GM21381 (cell line): ENCODE results near the gene MTIF2.
"Not testable (repeated sequence)": the region's sequence is repeated elsewhere in the genome, so short reads cannot be mapped to it uniquely, and the experiment has no call there.

Experiments used
- ATAC-seq: cut with Tn5 transposase; IDR thresholded peaks from one replicate; pipeline ENCODE4 v1.9.1; 2021; ENCODE audit warnings: mild to moderate bottlenecking, moderate library complexity; ENCODE audit not compliant: unreplicated experiment

MTIF2 gene, protein sequence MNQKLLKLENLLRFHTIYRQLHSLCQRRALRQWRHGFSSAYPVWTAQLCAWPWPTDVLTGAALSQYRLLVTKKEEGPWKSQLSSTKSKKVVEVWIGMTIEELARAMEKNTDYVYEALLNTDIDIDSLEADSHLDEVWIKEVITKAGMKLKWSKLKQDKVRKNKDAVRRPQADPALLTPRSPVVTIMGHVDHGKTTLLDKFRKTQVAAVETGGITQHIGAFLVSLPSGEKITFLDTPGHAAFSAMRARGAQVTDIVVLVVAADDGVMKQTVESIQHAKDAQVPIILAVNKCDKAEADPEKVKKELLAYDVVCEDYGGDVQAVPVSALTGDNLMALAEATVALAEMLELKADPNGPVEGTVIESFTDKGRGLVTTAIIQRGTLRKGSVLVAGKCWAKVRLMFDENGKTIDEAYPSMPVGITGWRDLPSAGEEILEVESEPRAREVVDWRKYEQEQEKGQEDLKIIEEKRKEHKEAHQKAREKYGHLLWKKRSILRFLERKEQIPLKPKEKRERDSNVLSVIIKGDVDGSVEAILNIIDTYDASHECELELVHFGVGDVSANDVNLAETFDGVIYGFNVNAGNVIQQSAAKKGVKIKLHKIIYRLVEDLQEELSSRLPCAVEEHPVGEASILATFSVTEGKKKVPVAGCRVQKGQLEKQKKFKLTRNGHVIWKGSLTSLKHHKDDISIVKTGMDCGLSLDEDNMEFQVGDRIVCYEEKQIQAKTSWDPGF

DNA sequence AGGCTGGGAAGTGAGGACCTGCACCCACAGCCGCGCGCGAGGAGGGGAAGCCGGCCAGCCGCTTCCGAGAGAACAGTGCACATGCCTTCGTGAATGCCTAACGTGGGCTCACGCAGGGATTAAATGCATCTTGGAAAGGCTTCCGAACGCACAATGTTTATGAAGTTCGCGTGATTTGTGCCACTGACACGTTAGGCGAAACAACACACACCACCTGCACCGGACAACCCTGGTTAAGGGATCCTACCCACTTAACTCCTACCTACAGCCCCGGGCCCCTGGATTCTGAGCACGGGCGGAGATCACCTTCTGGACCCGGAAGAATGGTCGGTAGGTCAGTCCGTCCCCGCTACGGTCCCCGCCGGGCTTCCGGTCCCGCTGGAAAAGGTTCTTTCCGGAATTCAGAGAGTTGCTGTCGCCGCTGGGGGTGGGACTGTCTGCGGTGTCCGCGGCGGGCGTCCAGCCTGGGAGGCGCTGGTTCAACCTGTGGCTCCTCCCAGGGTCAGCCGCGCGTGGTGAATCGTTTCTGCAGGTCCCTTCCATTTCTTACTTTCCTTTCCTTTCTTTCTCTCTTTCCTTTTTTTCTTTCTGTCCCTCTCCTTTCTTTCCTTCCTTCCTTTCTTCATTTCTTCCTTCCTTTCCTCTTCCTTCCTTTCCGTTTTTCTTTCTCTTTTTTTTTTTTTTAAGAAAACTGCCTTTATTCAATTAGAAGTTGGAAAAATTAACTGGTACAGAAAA is at the start of gene MTIF2:
MTIF2 (minus strand) TSS at position 325 of the 738 bp plus-strand sequence. CDS start 5,373 bp downstream, outside the sequence.
- peak; percentile 99 for ATAC-seq

DNA sequence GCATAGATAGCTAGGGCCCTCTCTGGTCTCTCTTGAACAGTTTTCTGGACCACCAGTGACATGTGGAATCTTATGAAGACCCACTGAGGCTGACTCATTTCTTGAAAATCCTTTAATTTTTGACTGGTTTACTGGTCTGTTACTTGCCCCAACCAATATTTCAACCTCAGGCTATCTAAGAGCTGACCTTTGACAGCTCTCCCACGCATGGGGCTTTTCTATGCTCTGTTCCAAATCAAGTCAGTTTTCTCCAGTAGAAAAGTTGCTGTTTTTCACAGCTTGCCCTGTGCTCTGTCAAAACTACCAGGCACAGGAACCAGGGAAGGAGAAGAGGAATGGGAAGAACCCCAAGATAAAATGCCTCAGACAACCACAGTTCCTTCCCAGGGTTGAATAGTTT is 46.0 kb upstream of the MTIF2 start:
- no peak for ATAC-seq

DNA sequence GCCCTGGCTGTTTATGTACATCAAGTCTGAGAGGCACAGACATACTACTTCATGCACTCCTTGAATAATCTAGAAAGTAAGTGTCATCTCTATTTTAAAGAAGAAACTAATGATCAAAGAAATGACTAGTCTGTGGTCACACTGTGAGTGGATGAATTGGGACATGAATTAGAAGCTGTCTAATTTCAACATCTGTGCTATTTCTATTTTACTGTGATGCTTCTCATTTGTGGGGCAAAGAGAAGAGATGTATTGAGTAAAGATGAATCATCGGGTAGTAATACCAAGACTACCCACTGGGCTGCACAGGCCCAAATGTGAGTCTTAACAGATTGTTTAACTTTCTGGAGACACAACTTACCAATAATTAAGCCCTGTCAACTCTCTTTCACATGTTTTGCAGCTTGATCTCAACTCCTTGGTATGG is 42.4 kb upstream of the MTIF2 start:
- ATAC-seq, result peak; percentile 94

DNA sequence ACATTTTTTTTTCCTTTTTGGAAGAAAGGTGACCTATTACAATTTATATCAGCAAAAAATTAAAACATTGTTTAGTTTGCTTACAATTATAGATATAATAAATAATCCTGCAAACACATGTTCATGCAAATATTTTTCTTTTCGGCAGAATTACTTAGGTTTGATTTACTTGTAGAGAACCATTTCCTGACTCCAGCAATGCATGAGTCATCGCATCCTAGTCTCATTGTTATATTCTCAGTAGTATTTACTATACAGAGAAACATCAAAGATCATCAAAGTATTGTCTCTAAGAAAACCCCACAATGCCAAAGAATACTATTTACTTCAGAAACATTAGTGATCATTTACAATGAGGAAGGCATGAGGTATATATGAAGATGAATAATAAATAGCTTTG is 40.4 kb upstream of the MTIF2 start:
- ATAC-seq, result no peak

DNA sequence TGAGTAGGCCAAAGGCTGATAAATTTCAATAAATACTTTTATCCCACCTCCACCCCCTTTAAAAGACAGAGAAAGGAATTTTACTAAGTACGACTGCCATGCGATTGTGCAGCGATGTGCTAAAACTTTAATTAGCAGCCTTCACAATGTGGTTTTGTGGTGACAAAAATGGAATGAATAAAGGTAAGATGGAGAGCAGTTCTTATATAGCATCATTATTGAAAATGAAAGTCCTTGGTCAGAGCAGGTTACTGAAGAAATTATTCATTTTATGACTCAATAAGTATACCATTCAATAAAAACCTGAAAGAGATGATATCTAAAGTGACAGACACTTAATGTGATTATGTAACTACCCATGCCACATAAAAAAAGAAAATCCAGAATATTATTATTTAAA is 33.2 kb upstream of the MTIF2 start:
- ATAC-seq, result peak; percentile 90

DNA sequence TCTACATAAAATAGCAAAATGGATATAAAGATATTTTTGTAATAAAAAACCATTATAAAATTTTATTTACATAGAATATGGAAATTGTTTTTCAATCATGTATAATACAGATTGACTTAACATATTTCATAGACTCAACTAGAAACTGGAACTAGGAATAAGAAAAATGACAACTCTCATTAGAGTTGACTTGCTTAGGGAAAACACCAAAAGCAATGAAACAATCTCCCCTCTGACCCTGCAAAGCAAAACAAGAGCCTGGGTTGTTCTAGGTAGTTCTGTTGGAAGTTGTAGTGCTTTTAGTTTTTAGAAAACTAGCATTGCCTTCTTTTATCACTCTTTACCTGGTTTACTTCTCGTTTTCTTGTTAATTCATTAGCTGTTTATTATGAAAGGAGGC is 32.2 kb upstream of the MTIF2 start:
- ATAC-seq, result no peak

DNA sequence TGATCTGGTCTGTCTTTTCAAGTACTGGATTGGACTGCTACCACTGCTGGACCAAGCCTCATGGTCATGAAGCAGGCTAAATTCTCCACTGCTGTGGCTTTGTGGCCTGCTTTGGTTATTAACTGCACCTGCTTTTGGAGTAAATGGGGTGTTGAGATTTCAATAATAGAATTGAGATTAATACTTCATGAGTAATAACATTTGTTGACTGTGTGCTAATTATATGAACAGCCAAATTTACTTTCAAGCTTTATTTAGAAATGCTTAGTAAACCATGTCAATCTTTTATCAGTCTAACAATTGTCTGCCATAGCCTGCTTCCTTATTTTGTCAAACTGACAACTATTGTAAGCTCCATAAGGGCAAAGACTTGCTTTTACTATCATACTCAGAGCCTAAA is 27.4 kb upstream of the MTIF2 start:
- peak; percentile 42 for ATAC-seq

DNA sequence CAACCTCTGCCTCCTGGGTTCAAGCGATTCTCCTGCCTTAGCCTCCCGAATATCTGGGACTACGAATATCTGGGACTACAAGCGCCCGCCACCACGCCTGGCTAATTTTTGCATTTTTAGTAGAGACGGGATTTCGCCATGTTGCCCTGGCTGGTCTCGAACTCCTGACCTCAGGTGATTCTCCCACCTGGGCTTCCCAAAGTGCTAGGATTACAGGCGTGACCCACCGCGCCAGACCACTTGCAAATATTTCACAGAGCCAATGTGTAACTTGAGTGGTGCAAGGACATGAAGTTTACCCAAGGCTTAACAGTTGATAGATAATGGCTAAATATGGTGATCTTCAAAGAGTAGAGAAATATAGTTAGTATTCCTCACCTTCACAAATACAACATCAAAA is 14.1 kb upstream of the MTIF2 start:
- ATAC-seq, result no peak

DNA sequence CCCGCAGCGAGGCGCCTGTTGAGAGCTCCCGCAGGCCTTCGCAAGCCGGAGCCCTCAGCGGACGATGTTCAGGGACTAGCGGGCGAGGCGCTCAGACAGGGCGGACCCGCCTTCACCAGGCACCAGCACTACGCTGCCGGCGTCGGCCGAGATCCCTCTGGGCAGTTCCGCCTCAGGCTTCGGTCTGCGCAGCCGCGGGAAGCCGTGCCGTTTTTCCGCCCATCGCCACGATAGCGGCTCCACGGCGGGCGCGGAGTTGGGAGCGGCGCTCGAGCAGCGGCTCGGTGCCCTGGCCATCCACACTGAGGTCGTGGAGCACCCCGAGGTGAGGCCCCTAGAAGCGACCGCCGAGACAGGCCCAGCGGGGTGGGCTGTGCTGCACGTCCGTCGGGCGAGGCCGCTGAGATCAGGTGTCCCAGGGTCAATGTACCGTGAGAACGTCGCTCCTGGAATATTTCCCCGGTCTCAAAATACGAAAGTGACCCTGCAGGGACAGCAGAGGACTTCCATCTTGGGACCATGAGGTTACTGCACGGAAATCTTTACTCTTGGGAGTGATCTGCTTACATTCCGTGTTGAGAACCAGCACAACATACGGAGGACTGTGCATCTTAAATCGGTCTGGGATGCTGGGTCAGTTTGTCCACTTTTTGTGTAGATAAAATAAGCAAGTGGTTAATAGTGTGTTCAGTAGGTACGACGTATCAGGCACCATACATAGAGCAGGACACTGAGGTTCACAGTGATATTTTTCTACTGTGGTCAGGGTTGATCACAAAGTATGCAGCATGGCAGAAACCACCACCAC is 13.3 kb upstream of the MTIF2 start:
- ATAC-seq, result peak; percentile 99

DNA sequence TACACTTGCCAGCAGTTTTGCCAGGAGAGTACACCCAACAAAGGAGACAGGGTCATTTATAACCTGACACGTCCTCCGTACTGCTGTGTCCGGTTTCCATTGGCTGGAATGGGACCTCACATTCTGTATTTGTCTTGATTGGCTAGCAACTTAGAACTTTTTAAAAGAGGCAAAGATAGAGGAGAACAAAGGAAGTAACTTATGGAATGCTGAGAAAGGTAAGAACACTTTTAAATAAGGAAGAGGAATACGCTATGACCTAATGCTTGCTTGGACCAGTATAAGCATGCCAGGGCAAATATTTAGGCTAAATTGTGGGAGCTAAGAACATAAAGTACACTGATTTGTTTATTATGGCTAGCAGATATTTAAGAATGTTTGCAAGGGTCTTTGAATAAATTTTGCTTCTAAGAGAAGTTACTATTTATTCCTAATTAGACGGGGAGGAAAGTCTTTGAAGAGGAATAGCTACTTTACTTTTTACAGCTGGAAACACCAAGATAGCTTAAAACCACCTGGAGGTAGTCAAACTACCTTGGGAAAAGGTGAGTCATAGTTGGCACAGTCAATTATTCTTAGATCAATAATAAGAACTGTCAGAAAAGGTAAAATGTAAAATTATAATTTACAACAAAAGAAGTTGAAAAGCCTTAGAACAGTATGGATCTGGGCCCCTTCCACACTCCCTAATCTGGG is 12.0 kb upstream of the MTIF2 start:
- not testable (repeated sequence) for ATAC-seq

DNA sequence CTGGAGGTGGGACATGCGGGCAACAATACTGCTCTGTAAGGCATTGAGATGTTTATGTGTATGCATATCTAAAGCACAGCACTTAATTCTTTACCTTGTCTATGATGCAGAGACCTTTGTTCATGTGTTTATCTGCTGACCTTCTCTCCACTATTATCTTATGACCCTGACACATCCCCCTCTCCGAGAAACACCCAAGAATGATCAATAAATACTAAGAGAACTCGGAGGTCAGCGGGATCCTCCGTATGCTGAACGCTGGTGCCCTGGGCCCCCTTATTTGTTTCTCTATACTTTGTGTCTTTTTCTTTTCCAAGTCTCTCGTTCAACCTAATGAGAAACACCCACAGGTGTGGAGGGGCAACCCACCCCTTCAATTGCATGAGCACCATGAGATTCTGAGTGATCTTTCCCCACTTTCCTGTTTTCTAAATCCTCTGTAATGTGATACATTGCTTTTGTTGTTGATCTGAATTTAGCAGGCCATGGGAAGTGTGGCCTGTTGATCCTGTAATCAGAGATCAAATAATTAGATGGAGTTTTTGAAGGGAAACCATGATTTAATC is 10.9 kb upstream of the MTIF2 start:
- not testable (repeated sequence) for ATAC-seq

DNA sequence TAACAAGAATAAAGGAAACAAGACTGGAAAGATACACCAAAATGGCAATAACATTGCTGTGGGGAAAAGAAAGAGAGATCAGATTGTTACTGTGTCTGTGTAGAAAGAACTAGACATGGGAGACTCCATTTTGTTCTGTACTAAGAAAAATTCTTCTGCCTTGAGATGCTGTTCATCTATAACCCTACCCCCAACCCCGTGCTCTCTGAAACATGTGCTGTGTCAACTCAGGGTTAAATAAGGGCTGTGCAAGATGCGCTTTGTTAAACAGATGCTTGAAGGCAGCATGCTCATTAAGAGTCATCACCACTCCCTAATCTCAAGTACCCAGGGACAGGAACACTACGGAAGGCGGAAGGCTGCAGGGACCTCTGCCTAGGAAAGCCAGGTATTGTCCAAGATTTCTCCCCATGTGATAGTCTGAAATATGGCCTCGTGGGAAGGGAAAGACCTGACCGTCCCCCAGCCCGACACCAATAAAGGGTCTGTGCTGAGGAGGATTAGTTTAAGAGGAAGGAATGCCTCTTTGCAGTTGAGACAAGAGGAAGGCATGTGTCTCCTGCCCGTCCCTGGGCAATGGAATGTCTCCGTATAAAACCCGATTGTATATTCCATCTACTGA is 10.3 kb upstream of the MTIF2 start:
- not testable (repeated sequence) for ATAC-seq

DNA sequence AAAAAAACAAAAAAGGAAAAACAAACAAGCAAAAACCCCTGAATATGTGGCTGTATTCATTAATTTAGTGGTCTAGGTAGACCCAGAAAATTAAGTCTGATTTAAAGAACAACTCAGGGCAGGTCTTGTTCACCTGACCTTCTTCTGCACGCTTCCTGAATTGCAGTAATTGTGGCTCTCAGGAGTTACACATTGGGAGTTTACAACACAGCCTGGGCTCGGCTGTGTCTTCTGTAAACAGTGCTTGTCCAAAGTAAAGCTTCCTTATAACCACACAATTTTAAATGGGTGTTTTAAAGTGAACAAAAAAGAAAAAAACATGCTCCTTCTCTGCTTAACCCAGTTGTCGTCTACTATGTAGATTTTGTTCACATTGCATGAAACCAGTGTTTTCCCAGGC is 8.3 kb upstream of the MTIF2 start:
- ATAC-seq, result no peak

DNA sequence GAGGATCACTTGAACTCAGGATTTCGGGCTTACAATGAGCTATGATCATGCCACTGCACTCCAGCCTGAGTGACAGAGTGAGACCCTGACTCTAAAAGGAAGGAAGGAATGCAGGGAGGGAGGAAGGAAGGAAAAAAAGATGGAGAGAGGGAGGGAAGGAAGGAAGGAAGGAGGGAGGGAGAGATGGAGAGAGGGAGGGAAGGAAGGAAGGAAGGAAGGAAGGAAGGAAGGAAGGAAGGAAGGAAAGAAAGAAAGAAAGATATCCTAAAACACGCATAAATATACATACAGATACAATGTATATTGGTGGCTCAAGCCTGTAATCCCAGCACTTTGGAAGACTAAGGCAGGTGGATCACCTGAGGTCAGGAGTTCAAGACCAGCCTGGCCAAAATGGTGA is 5.3 kb upstream of the MTIF2 start:
- ATAC-seq, result not testable (repeated sequence)

DNA sequence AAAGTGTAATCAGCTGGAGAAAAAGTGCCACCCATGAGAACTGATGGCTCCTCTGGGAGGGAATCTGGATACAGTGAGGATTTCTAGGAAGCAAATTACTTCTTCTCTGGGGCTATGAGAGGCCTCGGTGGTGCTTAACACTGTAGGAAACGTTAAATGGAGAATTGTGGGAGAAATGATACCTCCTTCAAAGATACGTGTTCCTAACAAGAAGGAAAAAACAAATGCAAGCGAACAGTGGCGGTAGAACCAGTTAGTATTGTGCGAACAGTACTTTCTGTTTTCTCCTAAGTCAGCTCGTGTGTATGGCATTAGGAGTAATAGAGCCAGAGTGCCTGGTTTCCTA is 587 bp upstream of the MTIF2 start:
- no peak for ATAC-seq

DNA sequence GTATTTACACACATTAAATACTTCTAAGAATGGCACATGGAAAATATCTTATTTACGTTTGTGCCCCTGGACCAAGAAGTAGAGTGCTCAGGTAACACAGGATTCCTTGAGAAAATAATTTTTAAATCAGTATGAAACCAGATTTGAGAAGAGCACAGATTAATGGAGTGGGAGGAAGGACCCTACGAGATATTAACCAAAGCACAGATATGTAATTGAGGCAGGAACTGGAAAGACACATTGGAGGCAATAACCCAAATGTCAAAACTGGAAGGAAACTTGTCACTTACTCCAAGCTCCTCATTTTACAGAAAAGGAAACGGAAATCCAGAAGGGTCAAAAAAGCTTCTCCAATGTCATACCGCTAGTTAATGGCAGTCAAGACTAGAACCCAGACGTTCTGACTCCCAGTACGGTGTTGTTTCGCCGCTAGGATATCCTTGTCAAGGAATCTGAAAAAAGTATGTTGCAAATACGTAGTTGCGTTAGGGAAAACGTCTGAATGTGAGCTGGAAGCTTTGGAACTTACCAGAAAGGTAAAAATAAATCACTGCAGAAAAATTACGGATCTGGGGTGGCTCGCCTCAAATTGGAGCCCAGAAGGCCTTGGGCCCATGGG is 634 bp downstream of the MTIF2 start:
- no peak for ATAC-seq

DNA sequence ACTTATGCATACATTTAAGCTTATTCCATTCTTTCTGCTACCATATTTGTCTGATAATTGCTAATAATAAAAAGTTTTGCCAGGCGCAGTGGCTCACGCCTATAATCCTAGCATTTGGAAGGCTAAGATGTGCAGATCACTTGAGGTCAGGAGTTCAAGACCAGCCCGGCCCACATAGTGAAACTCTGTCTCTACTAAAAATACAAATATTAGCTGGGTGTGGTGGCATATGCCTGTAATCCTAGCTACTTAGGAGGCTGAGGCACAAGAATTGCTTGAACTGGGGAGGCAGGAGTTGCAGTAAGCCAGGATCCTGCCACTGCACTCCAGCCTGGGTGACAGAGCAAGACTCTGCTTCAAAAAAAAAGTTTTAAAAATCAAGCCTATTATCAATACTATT is 9.4 kb downstream of the MTIF2 start:
- ATAC-seq, result not testable (repeated sequence)

DNA sequence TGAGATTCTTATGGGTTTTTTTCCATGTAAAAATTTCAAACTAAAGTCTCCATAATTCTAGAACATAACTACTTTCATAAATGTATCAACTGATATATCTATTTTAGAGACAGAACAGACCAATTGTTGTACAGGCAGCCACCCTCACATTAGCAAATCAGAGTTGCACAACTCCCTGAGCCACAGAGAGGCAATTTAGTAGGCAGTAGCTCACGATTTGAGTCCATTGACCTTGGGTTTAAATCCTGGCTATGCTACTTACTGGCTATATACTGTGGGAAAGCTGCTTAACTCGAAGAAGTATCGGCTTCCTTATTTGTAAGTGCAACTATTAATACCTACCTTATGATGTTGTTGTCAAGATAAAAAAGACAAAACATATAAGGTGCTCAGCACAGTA is 16.2 kb downstream of the MTIF2 start:
- no peak for ATAC-seq

DNA sequence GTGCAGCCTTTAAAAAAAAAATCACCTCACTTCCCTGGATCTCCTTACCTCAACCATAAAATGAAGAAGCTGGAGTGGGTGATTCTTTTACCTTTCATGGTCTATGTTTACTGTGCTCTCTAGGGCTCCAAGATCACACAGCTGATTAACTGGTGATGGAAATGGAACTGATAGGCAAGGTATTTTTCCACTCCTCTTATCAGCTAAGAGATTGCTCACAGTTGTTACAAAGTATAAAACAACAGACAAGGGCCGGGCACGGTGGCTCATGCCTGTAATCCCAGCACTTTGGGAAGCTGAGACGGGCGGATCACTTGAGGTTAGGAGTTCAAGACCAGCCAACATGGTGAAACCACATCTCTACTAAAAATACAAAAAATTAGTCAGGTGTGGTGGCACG is 22.0 kb downstream of the MTIF2 start:
- ATAC-seq, result no peak
